HG03558 (cell line): ENCODE measurements around the gene ATP10D.

Experiments used
- ATAC-seq: cut with Tn5 transposase; IDR thresholded peaks from one replicate; pipeline ENCODE4 v1.9.1; 2021; ENCODE audit warnings: moderate number of reproducible peaks; ENCODE audit not compliant: unreplicated experiment; ENCODE audit errors: extremely low read depth

The ATP10D gene

GRCh38 chr4:47567511-47567910 lies 82.4 kb downstream of the ATP10D start:
- ATAC-seq = no peak

DNA sequence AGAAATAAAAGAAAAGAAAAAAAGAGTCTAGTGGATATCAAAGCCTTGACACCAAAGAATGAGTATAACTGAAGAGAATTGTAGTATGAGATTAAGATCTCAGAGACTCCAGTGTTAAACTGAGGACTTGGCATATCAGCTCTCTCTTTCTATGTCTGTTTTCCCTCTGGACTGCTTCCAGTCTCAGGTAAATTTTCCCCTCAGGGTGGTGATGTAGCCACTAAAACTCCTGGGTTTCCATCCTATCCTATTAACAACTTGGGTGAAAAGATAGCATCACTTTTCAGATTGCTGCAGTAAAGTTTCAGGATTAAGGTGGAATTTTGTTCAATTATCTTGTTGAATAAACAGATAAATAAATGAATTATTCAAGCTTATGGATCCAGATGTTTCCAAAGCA lies 85.7 kb downstream of the ATP10D start:
- no peak for ATAC-seq

- ATAC-seq = no peak
Measured at GRCh38 chr4:47572981-47573380, 87.9 kb downstream of the ATP10D start.

DNA sequence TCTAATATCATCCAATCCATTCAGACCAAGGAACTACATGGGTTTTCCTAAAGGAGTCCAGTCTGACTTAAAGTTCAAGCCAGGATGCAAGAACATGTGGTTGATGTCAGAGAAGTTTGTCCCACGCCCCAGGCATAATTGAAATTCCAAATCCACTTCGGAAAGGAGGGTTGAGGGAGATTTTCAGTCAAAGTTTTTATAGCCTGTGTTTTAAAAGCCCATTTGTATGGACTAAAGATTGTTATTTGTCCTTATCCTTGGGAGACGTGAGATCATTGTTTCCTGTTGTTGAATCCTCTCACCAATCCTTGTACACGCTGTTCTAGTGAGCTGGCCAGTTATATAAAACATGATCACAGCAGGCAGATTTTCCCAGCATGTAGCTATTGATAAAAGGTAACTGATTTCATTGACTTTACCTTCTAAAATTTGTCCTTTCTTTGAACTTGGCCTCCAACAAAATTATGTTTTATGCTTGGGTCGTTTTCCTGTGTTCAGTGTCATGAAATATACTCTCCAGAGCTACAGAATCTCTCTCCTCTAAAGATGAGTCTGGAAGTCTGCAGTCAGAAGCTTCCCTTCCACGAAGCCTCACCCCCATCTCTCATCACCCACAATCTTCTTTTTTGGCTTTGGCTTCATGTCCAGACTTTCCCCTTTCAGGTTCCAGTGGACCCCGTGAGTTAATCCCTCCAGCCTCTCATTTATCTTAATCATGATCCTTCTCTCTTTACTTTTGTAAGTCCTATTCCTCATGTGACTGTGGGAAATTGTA lies 92.9 kb downstream of the ATP10D start:
- ATAC-seq = no peak

GRCh38 chr4:47579235-47579634 lies 94.2 kb downstream of the ATP10D start:
- ATAC-seq = no peak

- ATAC-seq = no peak
Measured at GRCh38 chr4:47590325-47590724, 105.2 kb downstream of the ATP10D start.

DNA sequence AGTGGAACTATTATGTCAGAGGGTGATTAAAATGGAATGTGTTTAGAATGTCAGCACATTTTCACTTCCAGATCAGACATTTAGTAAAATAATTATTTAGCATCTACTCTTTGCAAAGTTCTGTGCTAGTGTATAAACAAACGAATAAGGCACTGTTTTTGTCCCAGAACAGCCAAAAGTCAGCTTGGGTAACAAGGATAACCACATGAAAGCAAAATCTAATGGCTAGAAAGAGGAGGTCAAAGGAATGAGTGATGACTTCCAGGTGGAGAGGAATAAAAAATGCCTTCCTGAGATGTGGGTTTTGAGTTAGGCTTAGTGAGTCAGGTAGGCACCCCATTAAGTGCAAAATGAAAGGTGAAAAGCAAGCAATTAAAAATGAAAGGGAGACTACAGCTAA lies 112.6 kb downstream of the ATP10D start:
- ATAC-seq = no peak

DNA sequence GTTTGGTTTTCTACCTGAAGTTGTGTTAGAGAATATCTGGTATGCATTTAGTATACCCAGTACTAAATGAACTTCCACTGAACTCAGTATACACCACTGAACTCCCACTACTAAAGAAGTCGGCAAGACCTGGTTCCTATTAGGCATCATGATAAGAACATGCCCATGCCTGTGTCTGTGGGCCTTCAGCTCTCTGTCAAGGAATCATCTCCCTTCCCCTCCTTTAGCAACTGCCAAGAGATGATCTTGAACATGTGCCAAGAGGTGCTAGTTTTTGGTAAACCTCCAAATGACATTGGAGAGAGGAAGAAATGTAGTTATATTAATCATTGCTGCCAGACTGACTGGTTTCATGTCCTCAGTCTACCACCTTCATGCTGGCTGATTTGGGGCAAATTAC lies 113.2 kb downstream of the ATP10D start:
- ATAC-seq = no peak

- ATAC-seq = no peak
Measured at GRCh38 chr4:47598896-47599295, 113.8 kb downstream of the ATP10D start.

DNA sequence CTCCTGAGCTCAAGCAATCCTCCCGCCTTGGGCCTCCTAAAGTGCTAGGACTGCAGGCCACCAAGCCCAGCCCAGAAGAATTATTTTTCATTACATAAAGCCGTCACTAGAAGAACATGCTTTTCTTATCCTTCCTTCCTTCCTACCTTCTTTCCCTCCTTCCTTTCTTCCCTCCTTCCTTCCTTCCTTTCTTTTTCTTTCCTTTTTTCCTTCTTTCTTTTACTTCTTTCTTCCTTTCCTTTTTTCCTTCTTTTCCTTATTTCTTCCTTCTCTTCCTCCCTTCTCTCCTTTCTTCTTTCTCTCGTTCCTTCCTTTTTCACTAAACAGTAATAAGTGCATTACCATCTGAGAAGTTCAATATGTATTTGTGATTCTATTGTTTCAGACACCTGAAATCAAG lies 121.4 kb downstream of the ATP10D start:
- no peak for ATAC-seq

DNA sequence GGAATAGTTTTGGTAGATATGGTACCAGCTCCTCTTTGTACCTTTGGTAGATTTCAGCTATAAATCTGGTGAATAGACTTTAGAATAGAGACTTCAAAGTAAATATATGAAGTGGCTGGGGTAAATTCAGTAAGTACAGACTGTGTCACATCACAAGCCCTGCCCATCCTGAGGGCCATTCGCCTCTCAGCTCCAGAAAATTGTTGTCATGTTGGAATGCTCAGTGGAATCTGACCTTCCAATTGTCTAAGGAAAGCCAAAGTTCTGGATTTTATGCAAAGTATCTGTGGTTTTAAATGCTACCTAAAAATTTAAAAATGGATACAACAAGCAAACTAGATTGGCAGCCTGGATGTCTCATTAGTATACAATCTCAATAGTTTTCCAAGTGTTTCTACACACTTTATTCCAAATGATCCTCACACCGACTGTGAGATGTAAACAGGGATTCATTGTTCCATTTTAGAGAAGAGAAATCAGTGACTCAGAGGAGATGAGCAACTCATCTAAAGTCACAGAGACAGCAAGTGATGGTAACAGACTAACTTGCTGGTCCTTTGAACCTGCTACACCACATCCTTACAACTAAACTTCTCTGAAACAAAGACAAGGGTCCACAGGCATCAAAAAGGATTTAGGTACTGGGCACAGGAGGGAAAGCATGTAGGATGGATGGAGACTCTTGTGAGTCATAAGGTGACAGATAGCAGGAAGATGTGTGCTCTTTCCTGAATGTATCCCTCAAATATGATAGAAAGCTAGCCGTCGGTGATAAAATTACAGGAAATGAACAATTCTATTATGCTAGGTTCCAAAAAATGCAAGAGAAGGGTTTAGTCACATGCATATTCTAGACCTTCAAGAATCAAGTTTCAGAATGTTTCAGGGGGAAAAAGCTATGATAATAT lies 127.3 kb downstream of the ATP10D start:
- no peak for ATAC-seq

DNA sequence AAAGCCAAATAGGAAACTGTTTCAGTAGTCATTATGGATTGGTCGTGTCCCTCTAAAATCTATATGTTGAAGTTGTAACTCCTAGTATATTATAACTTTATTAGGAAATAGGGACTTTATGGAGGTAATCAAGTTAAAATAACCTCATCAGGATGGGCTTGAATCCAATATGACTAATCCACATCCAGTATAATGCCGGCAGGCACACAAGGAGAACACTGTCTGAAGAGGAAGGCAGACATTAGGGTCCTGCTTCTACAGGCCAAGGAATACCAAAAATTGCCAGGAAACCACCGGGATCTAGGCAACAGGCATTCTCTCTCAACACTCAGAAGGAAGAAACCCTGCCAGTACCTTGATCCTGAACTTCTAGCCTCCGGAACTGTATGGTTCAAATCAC lies 130.3 kb downstream of the ATP10D start:
- no peak for ATAC-seq

GRCh38 chr4:47617607-47618006 lies 132.5 kb downstream of the ATP10D start:
- ATAC-seq = peak; percentile 65

GRCh38 chr4:47619691-47620090 lies 134.6 kb downstream of the ATP10D start:
- ATAC-seq = no peak

DNA sequence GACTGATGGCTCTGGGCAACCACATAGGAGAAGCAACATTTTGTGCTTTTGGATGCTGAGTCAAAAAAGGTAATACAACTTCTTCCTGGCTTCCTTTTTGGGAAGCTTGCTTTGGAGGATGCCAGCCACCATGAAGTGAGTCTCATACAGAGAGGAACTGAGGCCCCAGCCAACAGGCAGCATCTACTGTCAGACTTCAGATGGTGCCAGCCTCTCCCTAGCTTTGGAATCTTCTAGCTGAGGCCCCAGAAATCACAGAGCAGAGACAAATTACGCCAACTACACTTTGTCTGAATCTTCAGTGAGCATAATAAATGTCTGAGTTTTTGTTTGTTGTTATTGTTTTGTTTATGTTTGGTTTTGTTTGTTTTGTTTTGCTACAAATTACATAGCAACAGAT lies 136.1 kb downstream of the ATP10D start:
- no peak for ATAC-seq

DNA sequence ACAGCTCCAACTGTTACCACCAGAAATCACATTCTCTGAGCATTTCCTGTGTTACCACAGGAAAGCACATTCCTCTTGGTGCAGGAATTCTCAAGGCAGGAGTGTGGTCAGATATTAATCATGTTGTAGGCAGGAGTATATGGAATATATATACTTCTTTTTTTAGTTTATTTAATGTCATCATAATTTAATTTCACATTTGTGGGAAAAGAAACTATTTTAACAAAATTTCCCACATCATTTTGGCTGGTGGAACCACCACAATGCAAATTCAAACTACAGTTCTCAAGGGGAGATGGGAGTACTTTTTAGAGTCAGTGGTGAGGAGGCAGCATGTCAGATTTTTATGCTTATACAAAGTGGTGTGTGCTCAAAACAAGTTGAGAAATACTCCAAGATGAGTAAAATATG lies 139.0 kb downstream of the ATP10D start:
- no peak for ATAC-seq

DNA sequence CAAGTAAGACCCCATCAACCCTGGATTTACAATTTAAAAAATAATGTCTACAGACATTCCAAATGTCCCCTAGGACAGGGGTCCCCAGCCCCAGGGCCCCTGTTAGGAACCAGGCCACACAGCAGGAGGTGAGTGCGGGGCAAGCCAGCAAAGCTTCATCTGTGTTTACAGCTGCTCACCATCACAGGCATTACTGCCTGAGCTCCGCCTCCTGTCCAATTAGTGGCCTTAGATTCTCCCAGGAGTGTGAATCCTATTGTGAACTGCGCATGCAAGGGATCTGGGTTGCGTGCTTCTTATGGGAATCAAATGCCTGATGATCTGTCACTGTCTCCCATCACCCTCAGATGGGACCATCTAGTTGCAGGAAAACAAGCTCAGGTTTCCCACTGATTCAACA lies 146.1 kb downstream of the ATP10D start:
- no peak for ATAC-seq

DNA sequence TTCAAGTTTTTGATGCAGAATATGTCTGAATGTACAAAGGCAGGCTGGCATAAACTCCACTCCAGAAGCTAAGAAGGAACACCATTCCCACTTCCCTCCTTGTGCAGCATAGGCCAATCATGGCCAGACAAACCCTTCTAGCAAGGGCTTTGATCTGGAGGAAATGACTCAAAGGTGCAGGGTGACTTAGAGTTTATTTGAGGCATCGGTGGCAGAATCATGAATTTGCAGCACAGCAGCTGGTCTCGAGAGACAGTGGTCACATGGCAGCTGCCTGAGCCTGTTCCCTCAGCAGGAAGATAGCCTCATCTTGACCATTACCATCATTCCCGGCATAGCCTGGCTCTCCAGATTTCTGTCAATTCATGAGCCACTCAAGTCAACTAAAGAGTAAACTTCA lies 154.5 kb downstream of the ATP10D start:
- ATAC-seq = no peak

DNA sequence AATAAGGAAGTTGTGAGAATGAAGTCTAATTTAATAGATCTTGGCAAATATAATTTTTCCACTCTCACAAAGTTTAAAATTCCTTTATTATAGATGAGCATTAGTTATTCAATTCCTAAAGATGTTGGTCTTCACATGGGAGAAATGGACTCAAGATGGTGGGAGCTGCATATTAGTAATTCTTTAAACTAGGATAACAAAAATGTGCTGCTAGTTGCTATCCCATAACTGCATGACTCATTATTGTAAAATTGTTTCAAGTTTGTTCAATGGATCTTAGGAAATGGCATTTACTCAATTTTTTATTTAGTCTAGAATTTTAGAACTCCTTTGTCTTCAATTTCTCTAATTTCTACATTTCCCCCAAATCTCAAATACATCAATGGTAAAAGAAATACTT lies 155.8 kb downstream of the ATP10D start:
- ATAC-seq = no peak

- ATAC-seq = no peak
Measured at GRCh38 chr4:47641755-47642154, 156.7 kb downstream of the ATP10D start.

DNA sequence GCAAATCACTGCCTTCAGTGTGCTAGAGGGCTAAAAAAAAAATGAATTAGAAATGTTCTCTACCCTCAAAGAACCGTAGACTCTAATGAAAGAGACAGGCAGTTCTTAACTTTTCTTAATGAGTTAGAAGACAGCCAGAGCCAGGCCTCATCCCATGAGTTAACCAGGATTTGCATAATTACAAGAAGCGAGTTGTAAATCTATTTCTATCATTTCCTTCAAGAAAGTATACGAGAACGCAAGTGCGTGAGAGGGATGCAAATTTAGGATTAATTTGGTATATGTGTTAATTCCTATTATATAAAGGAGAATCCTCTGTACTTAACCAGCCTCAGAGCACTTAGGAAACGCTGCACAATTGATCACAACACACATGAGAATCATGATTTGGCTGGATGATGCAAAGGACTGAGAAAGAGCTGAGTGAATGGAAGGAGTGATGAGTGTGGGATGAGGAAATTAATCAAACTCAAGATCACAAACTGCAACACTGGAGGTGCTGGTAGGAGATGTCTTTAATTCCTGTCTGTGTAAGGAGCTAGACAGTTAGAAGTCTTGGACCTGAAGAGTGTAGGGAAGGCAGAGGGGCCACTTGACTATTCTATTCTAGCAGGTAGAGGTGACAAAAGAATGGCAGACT lies 157.2 kb downstream of the ATP10D start:
- ATAC-seq = no peak
